H7 (cell line): Measurements from ENCODE around the gene ACER3. TPM values are rescaled to one million over a fixed set of nuclear protein-coding genes. Genes with fewer than 3 reads are reported as not detected.
A peak's percentile ranks its signal among the peaks of the same experiment; 100 is the strongest.

Source experiments
- DNase-seq: peaks from one replicate; pipeline ENCODE4 v3.0.0; 2012
- H3K27me3 ChIP-seq: 2 replicates; pipeline ENCODE4 v1.6.0; 2011; ENCODE audit warnings: mild to moderate bottlenecking, low read length; ENCODE audit not compliant: control insufficient read depth, insufficient read depth
- H3K36me3 ChIP-seq: replicated peaks from 2 replicates; pipeline ENCODE4 v1.5.1; 2011; ENCODE audit warnings: low read length; ENCODE audit not compliant: control insufficient read depth, insufficient read depth
- H3K4me3 ChIP-seq: 2 replicates; pipeline ENCODE4 v1.5.1; 2011; ENCODE audit warnings: low read depth, mild to moderate bottlenecking, control low read depth, low read length, moderate library complexity; ENCODE audit not compliant: insufficient read depth
- total RNA-seq: library from RNA; depleted of rRNA; stranded (reverse); fragments of >200 nt; shearing (Covaris generic); gene quantifications from 2 replicates; pipeline ENCODE4 v1.2.3, GENCODE V29; 2014; rRNA removed

ACER3 gene
- total RNA-seq, 1 experiment from 2014 or later = 6.3 TPM

GRCh38 chr11:77071077-77071476, 210.4 kb downstream of the ACER3 start:
- no peak overlapping the region for H3K4me3 ChIP-seq
- H3K27me3 ChIP-seq = no peaks in the 10 kb centered on the region
- no peak for DNase-seq
- no peaks in the 10 kb centered on the region for H3K36me3 ChIP-seq

- no peaks in the 10 kb centered on the region for H3K27me3 ChIP-seq
- H3K4me3 ChIP-seq = no peak overlapping the region
These were observed 211.2 kb downstream of the ACER3 start for GRCh38 chr11:77071671-77072605.

GRCh38 chr11:77072851-77073327, 212.2 kb downstream of the ACER3 start:
- peak; percentile 38 for DNase-seq
- Histone ChIP-seq H3K27me3 (no peaks in the 10 kb centered on the region), H3K36me3 (no peaks in the 10 kb centered on the region), H3K4me3 (no peak overlapping the region)

More at GRCh38 chr11:77071671-77072605, 211.2 kb downstream of the ACER3 start:
- peak; percentile 41 for DNase-seq
- H3K36me3 ChIP-seq = no peaks in the 10 kb centered on the region

GRCh38 chr11:77073328-77074001, 212.7 kb downstream of the ACER3 start:
- no peaks in the 10 kb centered on the region for H3K36me3 ChIP-seq
- H3K27me3 ChIP-seq = no peaks in the 10 kb centered on the region
- H3K4me3 ChIP-seq = no peak overlapping the region
- DNase-seq = peak; percentile 41

GRCh38 chr11:77074205-77074604, 213.5 kb downstream of the ACER3 start:
- H3K27me3 ChIP-seq = no peaks in the 10 kb centered on the region
- no peaks in the 10 kb centered on the region for H3K36me3 ChIP-seq
- peak; percentile 53 for DNase-seq
- H3K4me3 ChIP-seq = no peak overlapping the region

GRCh38 chr11:77074626-77075221, 214.0 kb downstream of the ACER3 start:
- H3K36me3 ChIP-seq = no peaks in the 10 kb centered on the region
- peak; percentile 28 for DNase-seq
- no peak overlapping the region for H3K4me3 ChIP-seq
- H3K27me3 ChIP-seq = no peaks in the 10 kb centered on the region

GRCh38 chr11:77075425-77075905, 214.7 kb downstream of the ACER3 start:
- H3K4me3 ChIP-seq = no peak overlapping the region
- H3K27me3 ChIP-seq = no peaks in the 10 kb centered on the region
- H3K36me3 ChIP-seq = no peaks in the 10 kb centered on the region
- DNase-seq = peak; percentile 21

Other genes with a start within 250 kb of the ACER3 start
- 0.63 and 0.94 TPM in 2 replicates for gene LRRC32, start 190.2 kb upstream of the ACER3 start, total RNA-seq
- gene TSKU, start 77.6 kb upstream of the ACER3 start, total RNA-seq = 53.3 and 68.8 TPM in 2 replicates
- 0.07 TPM in 1 of 2 replicates, not detected in the other for gene B3GNT6, start 173.5 kb downstream of the ACER3 start, total RNA-seq
- 15.9 and 16.3 TPM in 2 replicates for gene CAPN5, start 206.1 kb downstream of the ACER3 start, total RNA-seq
- gene OMP, start 241.9 kb downstream of the ACER3 start, total RNA-seq = not detected in 2 replicates